Adipocyte (in vitro differentiated cells): ENCODE results near the gene TFF2.

Experiments used
- DNase-seq: peaks from one replicate; pipeline ENCODE4 v3.0.0-alpha.2; 2015; ENCODE audit warnings: low read depth
- H3K27me3 ChIP-seq: replicated peaks from 2 replicates; pipeline ENCODE4 v1.7.0; 2013; ENCODE audit warnings: mild to moderate bottlenecking, low read length, moderate library complexity; ENCODE audit not compliant: control insufficient read depth, insufficient read depth
- H3K36me3 ChIP-seq: 2 replicates; pipeline ENCODE4 v1.7.0; 2013; ENCODE audit warnings: low read length, mild to moderate bottlenecking, moderate library complexity; ENCODE audit not compliant: control insufficient read depth, insufficient read depth, severe bottlenecking
- H3K4me1 ChIP-seq: 2 replicates; pipeline ENCODE4 v1.7.0; 2013; ENCODE audit warnings: mild to moderate bottlenecking, low read length, moderate library complexity; ENCODE audit not compliant: control insufficient read depth, insufficient read depth
- H3K4me3 ChIP-seq: 2 replicates; pipeline ENCODE4 v1.7.0; 2013; ENCODE audit warnings: mild to moderate bottlenecking, low read length, moderate library complexity
- H3K9ac ChIP-seq: 2 replicates; pipeline ENCODE4 v1.7.0; 2013; ENCODE audit warnings: mild to moderate bottlenecking, low read length, moderate library complexity
- H3K9me3 ChIP-seq: 2 replicates; pipeline ENCODE4 v1.7.0; 2013; ENCODE audit warnings: mild to moderate bottlenecking, low read length, moderate library complexity; ENCODE audit not compliant: control insufficient read depth

The TFF2 gene

GRCh38 chr21:42373908-42374455 lies 23.2 kb upstream of the TFF2 start:
- Histone ChIP-seq H3K36me3 (no peaks in the 10 kb centered on the region), H3K4me1 (no peaks in the 10 kb centered on the region), H3K27me3 (peaks cover 59% of the 10 kb centered on the region), H3K4me3 (no peak overlapping the region), H3K9me3 (no peaks in the 10 kb centered on the region), H3K9ac (no peak overlapping the region)
- no peak for DNase-seq

- no peak overlapping the region for H3K9ac ChIP-seq
- DNase-seq = no peak
- no peaks in the 10 kb centered on the region for H3K9me3 ChIP-seq
Measured at GRCh38 chr21:42373196-42373907, 22.6 kb upstream of the TFF2 start.

DNA sequence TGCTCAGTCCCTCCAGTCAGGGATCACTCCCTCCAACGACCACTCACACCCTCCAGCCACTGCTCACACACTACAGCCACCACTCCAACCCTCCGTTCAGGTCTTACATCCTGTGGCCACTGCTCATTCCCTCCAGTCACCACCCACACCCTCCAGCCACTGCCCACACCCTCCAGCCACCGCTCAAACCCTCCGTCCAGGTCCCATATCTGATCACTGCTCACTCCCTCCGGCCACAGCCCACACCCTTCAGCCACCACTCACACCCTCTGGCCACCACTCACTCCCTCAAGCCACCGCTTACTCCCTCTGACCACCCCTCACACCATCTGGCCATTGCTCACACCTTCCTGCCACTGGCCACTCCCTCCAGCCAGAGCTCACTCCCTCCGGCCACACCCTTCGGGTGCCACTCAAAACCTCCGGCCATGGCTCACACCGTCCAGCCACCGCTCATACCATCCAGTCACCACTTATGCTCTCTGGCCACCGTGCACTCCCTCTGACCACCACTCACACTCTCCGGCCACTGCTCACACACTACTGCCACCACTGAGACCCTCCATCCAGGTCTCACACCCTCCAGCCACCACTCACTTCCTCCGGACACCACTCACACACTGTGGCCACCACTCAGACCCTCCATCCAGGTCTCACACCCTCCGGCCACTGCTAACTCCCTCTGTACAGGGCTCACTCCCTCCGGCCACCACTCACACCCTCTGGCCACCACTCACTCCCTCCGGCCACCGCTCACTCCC lies 20.3 kb upstream of the TFF2 start:
- H3K4me1 ChIP-seq = no peaks in the 10 kb centered on the region
- no peaks in the 10 kb centered on the region for H3K36me3 ChIP-seq
- H3K9me3 ChIP-seq = no peaks in the 10 kb centered on the region
- no peak for DNase-seq
- H3K27me3 ChIP-seq = peaks cover 51% of the 10 kb centered on the region
- H3K4me3 ChIP-seq = no peak overlapping the region
- no peak overlapping the region for H3K9ac ChIP-seq

More at GRCh38 chr21:42373196-42373907, 22.6 kb upstream of the TFF2 start:
- no peaks in the 10 kb centered on the region for H3K4me1 ChIP-seq
- H3K36me3 ChIP-seq = no peaks in the 10 kb centered on the region
- H3K27me3 ChIP-seq = peaks cover 59% of the 10 kb centered on the region
- H3K4me3 ChIP-seq = no peak overlapping the region

DNA sequence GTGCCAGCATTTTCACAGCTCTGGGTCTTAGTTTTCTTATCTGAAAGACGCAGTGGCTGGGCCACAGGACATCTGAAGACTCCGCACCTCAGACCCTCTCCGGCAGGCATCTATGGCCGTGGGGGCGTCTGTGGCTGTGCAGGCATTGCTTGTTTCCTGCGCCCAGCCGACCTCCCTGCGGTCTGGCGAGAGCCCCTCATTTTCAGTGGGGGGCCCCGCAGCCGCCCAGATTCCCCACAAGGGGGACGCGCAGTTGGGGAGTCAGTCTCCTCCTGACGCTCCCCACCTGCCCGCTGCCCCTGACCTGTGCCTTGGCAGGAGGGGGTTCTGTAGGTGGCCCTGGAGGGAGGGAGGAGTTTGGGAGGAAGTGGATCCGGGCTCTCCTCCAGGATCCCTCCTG lies 19.0 kb upstream of the TFF2 start:
- no peak overlapping the region for H3K9ac ChIP-seq
- H3K4me1 ChIP-seq = no peaks in the 10 kb centered on the region
- no peaks in the 10 kb centered on the region for H3K9me3 ChIP-seq
- no peaks in the 10 kb centered on the region for H3K36me3 ChIP-seq
- H3K4me3 ChIP-seq = no peak overlapping the region
- DNase-seq = no peak
- peaks cover 43% of the 10 kb centered on the region for H3K27me3 ChIP-seq

DNA sequence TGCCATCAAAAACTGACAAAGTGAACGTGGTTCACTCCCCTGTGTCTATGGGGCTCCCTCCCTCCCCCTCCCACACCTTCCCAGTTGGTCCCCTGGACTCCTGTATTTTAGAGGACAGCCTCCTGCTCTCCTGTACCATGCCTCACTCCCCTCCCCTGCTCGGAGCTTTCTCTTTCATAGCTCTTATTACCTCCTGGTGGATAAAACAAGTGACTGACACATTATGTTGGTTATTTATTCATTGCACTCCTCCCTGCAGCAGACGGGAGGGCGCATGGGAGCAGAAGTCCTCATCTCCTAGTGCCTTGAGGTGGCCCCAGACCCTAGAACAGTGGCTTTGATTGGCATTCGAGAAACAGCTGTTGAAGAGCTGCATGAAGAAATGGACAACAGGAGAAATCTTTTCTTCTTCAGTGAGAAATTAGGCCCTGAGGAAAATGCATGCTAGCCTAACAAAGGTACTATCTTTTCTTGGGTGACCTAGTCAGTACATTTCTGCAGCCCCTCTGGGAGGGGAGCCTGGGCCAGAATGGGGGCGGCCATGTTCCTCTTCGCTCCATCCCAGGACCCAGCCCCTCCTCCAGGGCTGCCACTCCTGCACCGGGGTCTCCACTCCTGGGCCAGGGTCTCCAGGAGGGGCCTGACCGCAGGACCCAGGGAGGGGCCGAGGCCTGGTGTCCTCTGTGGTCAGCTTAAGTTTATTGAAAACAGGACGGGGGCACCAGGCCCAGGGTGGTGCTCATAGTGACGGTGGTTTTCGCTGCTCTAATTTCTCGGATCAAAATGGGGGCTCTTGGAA lies 16.8 kb upstream of the TFF2 start:
- Histone ChIP-seq H3K4me3 (no peak overlapping the region), H3K36me3 (no peaks in the 10 kb centered on the region), H3K9ac (no peak overlapping the region), H3K9me3 (no peaks in the 10 kb centered on the region), H3K4me1 (no peaks in the 10 kb centered on the region), H3K27me3 (peaks cover 32% of the 10 kb centered on the region)
- DNase-seq = no peak

DNA sequence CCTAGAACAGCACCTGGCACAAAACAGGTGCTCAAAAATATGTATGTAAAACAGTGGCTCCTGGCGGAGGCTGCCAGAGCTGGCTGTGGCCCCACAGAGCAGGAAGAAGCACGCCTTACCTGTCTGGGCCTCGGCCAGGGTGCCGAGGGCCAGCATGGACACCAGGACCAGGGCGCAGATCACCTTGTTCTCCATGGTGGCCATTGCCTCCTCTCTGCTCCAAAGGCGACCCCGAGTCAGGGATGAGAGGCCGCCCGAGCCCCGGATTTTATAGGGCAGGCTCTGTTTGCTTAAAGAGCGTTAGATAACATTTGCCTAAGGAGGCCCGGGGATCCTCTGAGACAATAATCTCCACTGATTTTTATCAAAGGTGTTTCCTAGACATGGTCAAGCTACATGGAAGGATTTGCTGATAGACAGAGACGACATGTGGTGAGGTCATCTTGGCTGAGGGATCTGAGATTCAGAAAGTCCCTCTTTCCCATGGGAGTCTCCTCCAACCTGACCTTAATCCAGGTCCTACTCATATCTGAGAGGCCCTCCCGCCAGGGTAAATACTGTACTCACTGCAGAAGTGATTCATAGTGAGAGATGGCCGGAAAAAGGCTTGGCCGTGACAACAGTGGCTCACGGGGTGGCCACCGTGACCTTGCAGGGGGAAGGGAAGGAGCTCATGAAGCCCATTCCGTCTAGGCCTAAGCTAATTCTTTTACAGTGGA lies 15.7 kb upstream of the TFF2 start, which contains the start of gene TFF1:
TSS of gene TFF1 (minus strand) at position 244 of the 719 bp plus-strand sequence. CDS start at position 204, 40 bp downstream.
- H3K36me3 ChIP-seq = no peaks in the 10 kb centered on the region
- H3K9me3 ChIP-seq = no peaks in the 10 kb centered on the region
- H3K4me1 ChIP-seq = no peaks in the 10 kb centered on the region
- H3K9ac ChIP-seq = no peak within 1 kb of the TSS
- H3K4me3 ChIP-seq = no peak within 1 kb of the TSS
- H3K27me3 ChIP-seq = peaks cover 39% of the 10 kb centered on the region
- DNase-seq = no peak

- Histone ChIP-seq H3K4me1 (no peaks in the 10 kb centered on the region), H3K27me3 (peaks cover 41% of the 10 kb centered on the region)
Measured at GRCh38 chr21:42365770-42366169, 15.0 kb upstream of the TFF2 start.

GRCh38 chr21:42364304-42364865 lies 13.6 kb upstream of the TFF2 start:
- H3K9ac ChIP-seq = no peak overlapping the region

More at GRCh38 chr21:42365770-42366169, 15.0 kb upstream of the TFF2 start:
- no peak overlapping the region for H3K4me3 ChIP-seq
- no peak overlapping the region for H3K9ac ChIP-seq
- H3K9me3 ChIP-seq = no peaks in the 10 kb centered on the region
- H3K36me3 ChIP-seq = no peaks in the 10 kb centered on the region
- no peak for DNase-seq

GRCh38 chr21:42363312-42363711 lies 12.5 kb upstream of the TFF2 start:
- H3K9ac ChIP-seq = no peak overlapping the region
- peaks cover 7% of the 10 kb centered on the region for H3K9me3 ChIP-seq
- H3K4me3 ChIP-seq = no peak overlapping the region
- no peaks in the 10 kb centered on the region for H3K36me3 ChIP-seq
- DNase-seq = no peak
- no peaks in the 10 kb centered on the region for H3K4me1 ChIP-seq
- H3K27me3 ChIP-seq = peaks cover 38% of the 10 kb centered on the region

More at GRCh38 chr21:42364304-42364865, 13.6 kb upstream of the TFF2 start:
- no peak overlapping the region for H3K4me3 ChIP-seq
- DNase-seq = no peak
- no peaks in the 10 kb centered on the region for H3K36me3 ChIP-seq
- H3K27me3 ChIP-seq = peaks cover 43% of the 10 kb centered on the region
- no peaks in the 10 kb centered on the region for H3K4me1 ChIP-seq
- peaks cover 7% of the 10 kb centered on the region for H3K9me3 ChIP-seq

DNA sequence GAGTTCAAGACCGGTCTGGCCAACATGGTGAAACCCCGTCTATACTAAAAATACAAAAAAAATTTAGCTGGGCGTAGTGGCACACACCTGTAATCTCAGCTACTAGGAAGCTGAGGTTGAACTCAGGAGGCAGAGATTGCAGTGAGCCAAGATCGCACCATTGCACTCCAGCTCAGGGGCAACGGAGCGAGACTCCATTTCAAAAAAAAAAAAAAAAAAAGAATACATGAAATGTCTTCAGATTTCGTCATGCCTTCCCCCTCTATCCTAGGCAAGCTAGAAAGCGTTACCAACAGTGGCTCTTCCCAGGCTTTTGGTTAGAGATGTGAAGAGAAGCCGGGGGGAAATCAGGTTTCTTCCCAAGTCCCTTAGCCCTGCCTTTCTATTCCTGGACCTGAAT lies 11.9 kb upstream of the TFF2 start:
- no peak overlapping the region for H3K4me3 ChIP-seq
- peaks cover 36% of the 10 kb centered on the region for H3K27me3 ChIP-seq
- no peaks in the 10 kb centered on the region for H3K36me3 ChIP-seq
- H3K9ac ChIP-seq = no peak overlapping the region
- no peak for DNase-seq
- no peaks in the 10 kb centered on the region for H3K4me1 ChIP-seq
- peaks cover 7% of the 10 kb centered on the region for H3K9me3 ChIP-seq
